PC-9 (cell line): Measurements from ENCODE around the gene NCOA3. TPM values are rescaled to one million over a fixed set of nuclear protein-coding genes. Genes with fewer than 3 reads are reported as not detected.

Source experiments
- BruUV-seq: library from RNA; stranded (reverse); fragments of 400-500 nt; replicated peaks from 2 replicates; lab custom pipeline; 2021; lab: Mats Ljungman, UMichigan
- CTCF ChIA-PET: fragments of 300-600 bp; sonication (Branson Sonifier 250); formaldehyde crosslinking; loops from one replicate; lab custom pipeline; 2022; ENCODE audit warnings: antibody characterized with exemption; lab: Charles Lee
- POLR2A ChIA-PET: fragments of 300-600 bp; sonication (Branson Sonifier 250); formaldehyde crosslinking; loops from one replicate; lab custom pipeline; 2022; ENCODE audit warnings: antibody characterized with exemption; ENCODE audit not compliant: unreplicated experiment; lab: Charles Lee
- DNase-seq, 2 experiments: peaks; one replicate each; pipeline versions ENCODE4 v3.0.0 to v3.0.0-alpha.2; 2015 to 2022; ENCODE audit warnings: mixed read lengths in 1 of 2
- H2AFZ ChIP-seq: fragments of 200-600 bp; sonication (generic); 2 replicates; pipeline ENCODE4 v1.8.1; 2017; ENCODE audit warnings: antibody characterized with exemption
- H3F3A ChIP-seq: fragments of 200-600 bp; sonication (generic); 2 replicates; pipeline ENCODE4 v1.8.1; 2017; ENCODE audit warnings: antibody characterized with exemption, mild to moderate bottlenecking, low read depth; ENCODE audit not compliant: insufficient read depth
- H3K27ac ChIP-seq: fragments of 200-600 bp; sonication (generic); 2 replicates; pipeline ENCODE4 v1.6.1; 2016; ENCODE audit warnings: mixed run types
- H3K27me3 ChIP-seq: fragments of 200-600 bp; sonication (generic); 2 replicates; pipeline ENCODE4 v1.6.1; 2016; ENCODE audit warnings: low read depth, mixed run types; ENCODE audit not compliant: insufficient read depth
- H3K36me3 ChIP-seq: fragments of 200-600 bp; sonication (generic); 2 replicates; pipeline ENCODE4 v1.6.1; 2016; ENCODE audit warnings: low read depth, mixed run types
- H3K4me1 ChIP-seq: fragments of 200-600 bp; sonication (generic); replicated peaks from 2 replicates; pipeline ENCODE4 v1.6.1; 2016; ENCODE audit warnings: mixed run types; ENCODE audit not compliant: insufficient read depth
- H3K4me2 ChIP-seq: fragments of 200-600 bp; sonication (generic); 2 replicates; pipeline ENCODE4 v1.6.1; 2017; ENCODE audit warnings: mixed run types
- H3K4me3 ChIP-seq: fragments of 200-600 bp; sonication (generic); 2 replicates; pipeline ENCODE4 v1.6.1; 2016; ENCODE audit warnings: mixed run types
- H3K79me2 ChIP-seq: fragments of 200-600 bp; sonication (generic); 2 replicates; pipeline ENCODE4 v1.6.1; 2017; ENCODE audit warnings: low read depth, mixed run types
- H3K9me2 ChIP-seq: fragments of 200-600 bp; sonication (generic); 2 replicates; pipeline ENCODE4 v1.8.1; 2017; ENCODE audit warnings: mild to moderate bottlenecking; ENCODE audit not compliant: insufficient read depth
- H3K9me3 ChIP-seq: fragments of 200-600 bp; sonication (generic); 2 replicates; pipeline ENCODE4 v1.8.1; 2016; ENCODE audit warnings: low read depth; ENCODE audit not compliant: insufficient read depth
- H4K20me1 ChIP-seq: fragments of 200-600 bp; sonication (generic); 2 replicates; pipeline ENCODE4 v1.8.1; 2017; ENCODE audit not compliant: insufficient read depth
- EZH2 ChIP-seq: fragments of 200-600 bp; sonication (generic); IDR thresholded peaks from 2 replicates; pipeline ENCODE4 v1.8.0; 2017; ENCODE audit warnings: antibody characterized with exemption, low read depth
- intact Hi-C: fragments of 100-400 bp; cut with micrococcal nuclease; formaldehyde crosslinking; loops from one replicate; pipeline ENCODE4 v1.10.0; 2022; ENCODE audit not compliant: unreplicated experiment
- total RNA-seq: library from RNA; stranded (reverse); gene quantifications from 2 replicates; pipeline ENCODE4 v1.2.3, GENCODE V29; 2021
- TF ChIP-seq, protein P1 (sequence below): fragments of 200-600 bp; sonication (generic); conservative IDR thresholded peaks from 2 replicates; pipeline ENCODE4 v1.6.1; 2017; ENCODE audit warnings: mixed run types, antibody characterized with exemption, mild to moderate bottlenecking, moderate library complexity

The NCOA3 gene
- total RNA-seq, 1 experiment from 2014 or later = 78.0 TPM

DNA sequence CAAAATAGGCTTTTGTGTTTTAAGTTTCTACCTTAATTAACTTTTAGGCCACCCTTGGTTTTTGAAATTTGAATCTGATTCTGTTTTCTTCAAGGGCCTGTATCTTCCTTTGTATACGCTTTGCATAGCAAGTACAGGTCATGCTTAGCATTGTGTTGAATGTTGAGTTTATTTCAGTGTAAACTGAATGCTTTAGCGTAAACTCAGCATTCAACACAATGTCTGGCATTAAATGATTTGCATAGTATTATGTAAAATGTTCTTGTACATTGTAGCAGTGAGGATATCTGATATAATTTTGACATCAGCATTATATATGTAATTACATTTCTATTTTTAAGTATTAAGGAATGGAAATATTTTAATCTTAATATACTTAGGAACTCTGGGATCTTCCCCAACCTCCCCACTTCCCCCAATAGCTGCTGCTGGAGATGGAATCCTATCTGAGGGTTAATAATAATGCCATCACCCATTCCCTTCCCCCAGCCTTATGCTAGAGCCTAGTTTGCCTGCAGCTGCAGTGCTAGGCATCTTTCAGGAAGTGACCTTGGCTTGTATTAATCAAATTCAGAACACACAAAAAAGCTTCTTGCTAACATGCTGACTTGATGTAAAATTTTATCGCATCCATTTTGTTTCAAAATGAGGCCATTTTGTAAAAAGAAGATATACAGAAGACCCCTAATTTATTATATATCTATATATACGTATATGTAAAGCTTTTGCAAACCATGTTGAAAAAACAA is 73.1 kb downstream of the NCOA3 start:
- CTCF ChIA-PET = interaction anchor here (1.3 kb wide), 1 partner anchor 300 kb away, joined by 3 read pairs; no protein-coding TSS in a partner anchor
- Histone ChIP-seq H2AFZ (no peak overlapping the region), H4K20me1 (no peaks in the 10 kb centered on the region; the same call in 1 of the 2 replicates), H3K9me3 (peaks cover 4% of the 10 kb centered on the region), H3K79me2 (peaks cover 100% of the 10 kb centered on the region), H3K36me3 (peaks cover 26% of the 10 kb centered on the region), H3K4me2 (peak overlapping the region; percentile 76), H3K27ac (0 out of 2 replicates have a peak overlapping the region, but pooled peaks have one; percentile 43), H3K4me1 (peaks cover 67% of the 10 kb centered on the region), H3K4me3 (no peak overlapping the region), H3K9me2 (no peaks in the 10 kb centered on the region), H3F3A (peaks cover 64% of the 10 kb centered on the region), H3K27me3 (no peaks in the 10 kb centered on the region)
- POLR2A ChIA-PET = interaction anchor here (0.6 kb wide), 1 partner anchor 620 kb away, joined by 6 read pairs; no protein-coding TSS in a partner anchor
- intact Hi-C loops = loop anchor here (5.0 kb wide), 2 partner anchors 38 to 72 kb away; partner anchors contain the start of gene NCOA3
- BruUV-seq = no TSS peak
- DNase-seq = no peak
- TF ChIP-seq, protein P1, sequence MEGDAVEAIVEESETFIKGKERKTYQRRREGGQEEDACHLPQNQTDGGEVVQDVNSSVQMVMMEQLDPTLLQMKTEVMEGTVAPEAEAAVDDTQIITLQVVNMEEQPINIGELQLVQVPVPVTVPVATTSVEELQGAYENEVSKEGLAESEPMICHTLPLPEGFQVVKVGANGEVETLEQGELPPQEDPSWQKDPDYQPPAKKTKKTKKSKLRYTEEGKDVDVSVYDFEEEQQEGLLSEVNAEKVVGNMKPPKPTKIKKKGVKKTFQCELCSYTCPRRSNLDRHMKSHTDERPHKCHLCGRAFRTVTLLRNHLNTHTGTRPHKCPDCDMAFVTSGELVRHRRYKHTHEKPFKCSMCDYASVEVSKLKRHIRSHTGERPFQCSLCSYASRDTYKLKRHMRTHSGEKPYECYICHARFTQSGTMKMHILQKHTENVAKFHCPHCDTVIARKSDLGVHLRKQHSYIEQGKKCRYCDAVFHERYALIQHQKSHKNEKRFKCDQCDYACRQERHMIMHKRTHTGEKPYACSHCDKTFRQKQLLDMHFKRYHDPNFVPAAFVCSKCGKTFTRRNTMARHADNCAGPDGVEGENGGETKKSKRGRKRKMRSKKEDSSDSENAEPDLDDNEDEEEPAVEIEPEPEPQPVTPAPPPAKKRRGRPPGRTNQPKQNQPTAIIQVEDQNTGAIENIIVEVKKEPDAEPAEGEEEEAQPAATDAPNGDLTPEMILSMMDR = no peak

DNA sequence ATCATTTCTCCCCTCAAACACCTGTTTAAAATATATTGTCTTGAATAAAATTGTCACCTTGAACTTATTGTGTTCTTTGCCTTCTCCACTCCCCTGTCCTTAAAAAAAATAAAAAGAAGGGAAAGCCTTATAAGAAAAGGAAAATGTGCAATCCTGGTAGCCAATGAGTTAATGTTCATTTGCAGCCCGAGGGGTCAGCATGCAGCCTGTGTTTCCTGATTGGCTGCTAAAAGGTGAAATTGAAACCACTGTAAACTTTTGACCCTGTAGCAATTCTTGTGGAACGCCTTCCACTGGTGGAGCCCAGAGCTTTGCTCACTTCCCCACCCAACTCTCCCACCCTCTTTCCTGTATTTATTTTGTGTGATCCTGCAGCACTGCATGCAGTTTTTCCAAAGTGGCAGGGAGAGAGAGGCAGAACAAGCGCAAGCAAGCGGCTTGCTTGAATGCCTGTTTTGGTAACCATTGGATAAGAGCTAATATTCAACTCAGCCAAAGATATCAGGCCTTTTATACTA is 74.9 kb downstream of the NCOA3 start:
- Histone ChIP-seq H3F3A (peaks cover 65% of the 10 kb centered on the region), H2AFZ (no peak overlapping the region), H3K4me3 (peak overlapping the region; percentile 45), H3K4me1 (peaks cover 67% of the 10 kb centered on the region), H3K9me3 (no peaks in the 10 kb centered on the region), H3K9me2 (no peaks in the 10 kb centered on the region), H3K79me2 (peaks cover 100% of the 10 kb centered on the region), H4K20me1 (peaks cover 3% of the 10 kb centered on the region; the same call in 1 of the 2 replicates), H3K4me2 (peak overlapping the region; percentile 76), H3K36me3 (peaks cover 25% of the 10 kb centered on the region), H3K27ac (peak overlapping the region; percentile 64), H3K27me3 (no peaks in the 10 kb centered on the region)
- DNase-seq = peak; percentile 75 to 89
- CTCF ChIA-PET = interaction anchor here (0.7 to 1.3 kb wide), 2 partner anchors 75 to 302 kb away, joined by 3 to 5 read pairs; no protein-coding TSS in a partner anchor
- intact Hi-C loops = loop anchor here (1.0 to 5.0 kb wide), 3 partner anchors 8 to 74 kb away; partner anchors contain the start of gene NCOA3
- POLR2A ChIA-PET = interaction anchor here (0.6 to 0.7 kb wide), 6 partner anchors 11 to 435 kb away, joined by 3 to 6 read pairs (median 4); no protein-coding TSS in a partner anchor
- TF ChIP-seq, protein P1 = no peak
- TF ChIP-seq EZH2 = no peak
- no TSS peak for BruUV-seq

DNA sequence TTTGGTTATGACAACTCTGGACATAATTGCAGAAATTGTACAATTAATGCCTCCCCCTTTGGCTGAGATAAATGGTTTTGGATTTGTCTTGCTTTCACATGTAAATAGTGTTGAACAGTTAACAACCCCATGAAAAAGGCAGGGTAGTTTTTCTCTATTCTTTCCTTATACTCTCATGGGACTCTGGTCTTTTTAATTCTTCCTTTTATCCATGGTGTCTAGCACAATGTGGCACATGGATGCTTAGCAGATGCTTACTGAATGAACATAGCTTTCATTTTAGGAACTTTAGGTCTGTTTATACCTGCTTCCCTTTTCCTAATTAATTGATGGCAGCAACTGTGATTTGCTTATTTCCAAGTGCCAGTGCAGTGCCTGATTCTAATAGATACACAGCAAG is 75.6 kb downstream of the NCOA3 start:
- TF ChIP-seq, protein P1 = no peak
- TF ChIP-seq EZH2 = no peak
- peaks cover 99% of the 10 kb centered on the region for H3K79me2 ChIP-seq
- CTCF ChIA-PET = interaction anchor here (0.7 kb wide), 1 partner anchor 76 kb away, joined by 5 read pairs; no protein-coding TSS in a partner anchor
- peak overlapping the region; percentile 64 for H3K27ac ChIP-seq
- no peak for DNase-seq
- no peaks in the 10 kb centered on the region for H3K9me3 ChIP-seq
- H3K27me3 ChIP-seq = no peaks in the 10 kb centered on the region
- no peak overlapping the region for H2AFZ ChIP-seq
- peaks cover 22% of the 10 kb centered on the region for H3K36me3 ChIP-seq
- BruUV-seq = TSS peak; percentile 59
- H3F3A ChIP-seq = peaks cover 63% of the 10 kb centered on the region
- peaks cover 7% of the 10 kb centered on the region for H4K20me1 ChIP-seq
- intact Hi-C loops = loop anchor here (5.0 kb wide), 2 partner anchors 35 to 75 kb away; partner anchors contain the start of gene NCOA3
- peak overlapping the region; percentile 76 for H3K4me2 ChIP-seq
- peaks cover 67% of the 10 kb centered on the region for H3K4me1 ChIP-seq
- H3K4me3 ChIP-seq = peak overlapping the region; percentile 45; the same call in 1 of the 2 replicates
- POLR2A ChIA-PET = interaction anchor here (0.7 kb wide), 2 partner anchors 16 to 76 kb away, joined by 4 to 5 read pairs; no protein-coding TSS in a partner anchor
- H3K9me2 ChIP-seq = no peaks in the 10 kb centered on the region
